ENCODE data around the gene GPR149. TPM values are rescaled to one million over a fixed set of nuclear protein-coding genes. Genes with fewer than 3 reads are reported as not detected.

GPR149 gene
- total and polyA plus RNA-seq, 10 of the 15 experiments (the other 5 are each of a cell fraction or from before 2014, with no cell fraction given): not detected

DNA sequence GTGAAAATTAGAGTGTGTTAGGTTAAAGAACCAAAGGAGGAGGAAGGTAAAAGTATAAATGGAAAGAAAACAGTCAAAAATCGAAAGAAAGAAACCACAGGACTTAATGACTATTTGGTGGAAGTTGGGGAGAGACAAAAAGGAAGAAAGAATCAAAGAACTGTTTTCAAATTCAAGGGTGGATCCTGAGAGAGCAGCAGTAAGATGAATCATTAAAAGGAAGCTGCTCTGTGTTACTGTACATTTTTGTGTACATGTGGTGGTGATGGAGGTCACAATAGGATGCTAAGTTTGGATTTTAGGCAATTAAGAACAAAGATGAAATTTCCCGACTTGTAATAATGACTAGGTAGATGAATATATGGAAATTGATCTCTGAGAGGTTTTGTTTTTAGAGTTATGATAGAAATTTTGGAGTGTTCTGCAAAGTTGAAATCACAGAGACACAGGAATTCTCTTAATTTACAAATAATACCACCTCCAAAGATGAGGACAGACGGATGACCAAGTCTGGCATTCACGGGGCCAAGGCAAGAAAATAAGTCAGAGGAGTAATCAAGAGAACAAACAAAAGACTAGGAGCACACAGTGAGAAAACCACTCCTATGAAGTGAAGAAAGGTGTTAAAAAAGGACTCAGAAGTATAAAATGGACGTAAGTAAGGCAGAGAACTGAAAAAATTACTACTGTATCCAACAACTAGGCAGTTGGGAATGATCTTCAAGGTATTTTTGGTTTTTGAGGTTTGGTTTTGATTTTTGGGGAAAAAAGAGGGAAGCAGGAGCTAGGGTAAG lies 112.8 kb downstream of the GPR149 start:
- SMC1A ChIA-PET (ENCODE audit: uncharacterized antibody, unreplicated experiment): interaction anchor here (1.2 to 1.5 kb wide), 2 partner anchors 8 to 10 kb away, joined by 3 read pairs; no protein-coding TSS in a partner anchor
- no peak overlapping the region; the same call in 1 of the 2 replicates for H3K9ac ChIP-seq (ENCODE audit: control insufficient read depth, insufficient read depth, low read length)
- DNase-seq (ENCODE audit: low read depth, low spot score) (no peak), FAIRE-seq (no peak), ATAC-seq (0 out of 3 replicates have a peak, but pooled peaks have one; percentile 10)
- H4K20me1 ChIP-seq (ENCODE audit: control insufficient read depth, insufficient read depth): no peaks in the 10 kb centered on the region
- peaks cover 0 to 17% of the 10 kb centered on the region in 2 experiments for H3K36me3 ChIP-seq (ENCODE audit: control insufficient read depth in 2 of 2, insufficient read depth in 2 of 2, low read length in 1 of 2)
- no TSS peak for BruUV-seq (replicated peaks)
- WGBS (ENCODE audit: insufficient coverage, insufficient replicate concordance, low lambda C conversion rate, missing lambda C conversion rate): 71% methylated on average over 5 of the region's 5 CpGs
- no peak overlapping the region; the same call in 1 of the 2 replicates for H3K27ac ChIP-seq (ENCODE audit: control insufficient read depth, insufficient read depth)
- no peaks in the 10 kb centered on the region; the same call in 1 of the 2 replicates for H3K4me1 ChIP-seq (ENCODE audit: control insufficient read depth, insufficient read depth, low read length)
- in situ Hi-C loops (cut with MboI): no loop called here
- TF ChIP-seq CBX5 (IDR thresholded peaks at IDR 0.05; ENCODE audit: low read depth) (no peak), FOXK2 (IDR thresholded peaks at IDR 0.05) (no peak), DPF2 (IDR thresholded peaks at IDR 0.05) (no peak), RAD21 (IDR thresholded peaks at IDR 0.05; ENCODE audit: insufficient read depth, low read depth, low read length) (no peak), ZZZ3 (IDR thresholded peaks at IDR 0.05; ENCODE audit: control insufficient read depth, insufficient read length, low read depth) (no peak)
- TF ChIP-seq, protein P1, sequence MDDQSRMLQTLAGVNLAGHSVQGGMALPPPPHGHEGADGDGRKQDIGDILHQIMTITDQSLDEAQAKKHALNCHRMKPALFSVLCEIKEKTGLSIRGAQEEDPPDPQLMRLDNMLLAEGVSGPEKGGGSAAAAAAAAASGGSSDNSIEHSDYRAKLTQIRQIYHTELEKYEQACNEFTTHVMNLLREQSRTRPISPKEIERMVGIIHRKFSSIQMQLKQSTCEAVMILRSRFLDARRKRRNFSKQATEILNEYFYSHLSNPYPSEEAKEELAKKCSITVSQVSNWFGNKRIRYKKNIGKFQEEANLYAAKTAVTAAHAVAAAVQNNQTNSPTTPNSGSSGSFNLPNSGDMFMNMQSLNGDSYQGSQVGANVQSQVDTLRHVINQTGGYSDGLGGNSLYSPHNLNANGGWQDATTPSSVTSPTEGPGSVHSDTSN (IDR thresholded peaks at IDR 0.05; ENCODE audit: insufficient replicate concordance, low read depth, low read length): no peak
- H2AFZ ChIP-seq (ENCODE audit: control insufficient read depth, low read depth, low read length): no peak overlapping the region
- H3K79me2 ChIP-seq (ENCODE audit: control insufficient read depth, insufficient read depth, low read length): peaks cover 62% of the 10 kb centered on the region
- intact Hi-C loops (cut with micrococcal nuclease; ENCODE audit: unreplicated experiment): loop anchor here (10.0 kb wide), 1 partner anchor 1152 kb away; the partner anchor contains the start of gene RAP2B
- H3K4me3 ChIP-seq: peak overlapping the region; percentile 21; the same call in 1 of the 2 replicates
- H3K4me2 ChIP-seq (ENCODE audit: control insufficient read depth, insufficient read depth): peak overlapping the region; percentile 40
- H3K9me3 ChIP-seq (replicated peaks; ENCODE audit: control insufficient read depth, insufficient read depth, low read length): no peaks in the 10 kb centered on the region; the same call in 2 of the 3 replicates
- RAD21 ChIA-PET (ENCODE audit: unreplicated experiment): interaction anchor here (1.0 kb wide), 1 partner anchor 19 kb away, joined by 3 read pairs; no protein-coding TSS in a partner anchor
- CTCF ChIA-PET: interaction anchor here (1.2 kb wide), 1 partner anchor 12 kb away, joined by 3 read pairs; no protein-coding TSS in a partner anchor
- H3K27me3 ChIP-seq (replicated peaks in 1 of 2; ENCODE audit: control insufficient read depth in 2 of 2, insufficient read depth in 2 of 2, low read length in 1 of 2): no peaks in the 10 kb centered on the region
- POLR2A ChIA-PET: interaction anchor here (0.7 to 0.8 kb wide), 2 partner anchors 16 to 1471 kb away, joined by 3 read pairs; no protein-coding TSS in a partner anchor
